PC-3 (cell line): ENCODE results near the gene DIAPH1.

Experiments used
- EZH2 ChIP-seq: fragments of 300-600 bp; sonication (generic); IDR thresholded peaks from one replicate; pipeline ENCODE4 v1.6.1; 2017; ENCODE audit warnings: antibody characterized with exemption, mild to moderate bottlenecking, low read length; ENCODE audit not compliant: unreplicated experiment
- TF ChIP-seq, protein P1 (sequence below): fragments of 300-600 bp; sonication (generic); conservative IDR thresholded peaks from 2 replicates; pipeline ENCODE4 v1.5.1; 2017; ENCODE audit warnings: antibody characterized with exemption, low read depth, mild to moderate bottlenecking, low read length

DNA sequence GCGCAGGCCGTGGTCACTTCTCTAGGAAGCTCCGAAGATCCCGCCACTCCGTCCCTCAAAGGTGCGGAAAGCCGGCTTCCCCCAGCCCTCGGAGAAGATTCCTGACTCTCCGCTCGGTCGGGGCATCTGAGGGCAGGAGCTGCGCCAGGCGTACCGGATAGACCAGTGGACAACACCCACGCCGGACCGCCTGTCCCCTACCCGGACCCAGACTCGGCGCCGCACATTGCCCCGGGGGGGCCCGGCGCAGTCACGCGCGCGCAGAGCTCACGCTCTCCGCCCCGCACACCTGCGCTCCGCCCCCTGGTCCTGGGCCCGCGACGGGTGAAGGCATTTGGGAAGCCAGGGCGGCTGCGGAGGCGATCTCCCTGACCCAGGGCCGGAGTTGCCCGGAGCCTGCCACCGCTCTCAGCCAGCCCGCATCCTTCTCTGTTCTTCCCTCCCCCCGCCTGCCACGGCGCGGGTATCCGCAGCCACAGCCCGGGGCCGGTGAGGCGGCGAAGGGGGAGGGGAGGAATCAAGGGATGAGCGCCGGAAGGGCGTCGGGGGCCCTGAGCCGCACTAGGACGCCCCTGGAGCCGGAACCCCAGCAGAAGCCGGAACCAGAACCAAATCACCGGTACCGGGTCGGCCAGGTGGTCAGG, 18.4 kb upstream of the DIAPH1 start:
- TF ChIP-seq EZH2: no peak
- TF ChIP-seq, protein P1, sequence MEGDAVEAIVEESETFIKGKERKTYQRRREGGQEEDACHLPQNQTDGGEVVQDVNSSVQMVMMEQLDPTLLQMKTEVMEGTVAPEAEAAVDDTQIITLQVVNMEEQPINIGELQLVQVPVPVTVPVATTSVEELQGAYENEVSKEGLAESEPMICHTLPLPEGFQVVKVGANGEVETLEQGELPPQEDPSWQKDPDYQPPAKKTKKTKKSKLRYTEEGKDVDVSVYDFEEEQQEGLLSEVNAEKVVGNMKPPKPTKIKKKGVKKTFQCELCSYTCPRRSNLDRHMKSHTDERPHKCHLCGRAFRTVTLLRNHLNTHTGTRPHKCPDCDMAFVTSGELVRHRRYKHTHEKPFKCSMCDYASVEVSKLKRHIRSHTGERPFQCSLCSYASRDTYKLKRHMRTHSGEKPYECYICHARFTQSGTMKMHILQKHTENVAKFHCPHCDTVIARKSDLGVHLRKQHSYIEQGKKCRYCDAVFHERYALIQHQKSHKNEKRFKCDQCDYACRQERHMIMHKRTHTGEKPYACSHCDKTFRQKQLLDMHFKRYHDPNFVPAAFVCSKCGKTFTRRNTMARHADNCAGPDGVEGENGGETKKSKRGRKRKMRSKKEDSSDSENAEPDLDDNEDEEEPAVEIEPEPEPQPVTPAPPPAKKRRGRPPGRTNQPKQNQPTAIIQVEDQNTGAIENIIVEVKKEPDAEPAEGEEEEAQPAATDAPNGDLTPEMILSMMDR: no peak
